Prostate gland (tissue), 2 donors: Measurements from ENCODE around the gene ULK2. TPM values are rescaled to one million over a fixed set of nuclear protein-coding genes. Genes with fewer than 3 reads are reported as not detected.

Experiments used
- DNase-seq: peaks from one replicate; pipeline ENCODE4 v3.0.0-alpha.2; 2019; ENCODE audit warnings: low spot score
- H3K27ac ChIP-seq, 2 donors: fragments of 200-600 bp; sonication (generic); 2 replicates each; pipeline ENCODE4 v1.5.1; 2017 to 2019
- H3K27me3 ChIP-seq: fragments of 200-600 bp; sonication (generic); replicated peaks from 2 replicates; pipeline ENCODE4 v1.5.1; 2019; ENCODE audit not compliant: insufficient read depth
- H3K36me3 ChIP-seq, 2 donors: fragments of 200-600 bp; sonication (generic); 1 replicate in 1 of 2; 2 replicates in 1 of 2; pipeline versions ENCODE4 v1.5.1 to v1.8.1; 2017 to 2019
- H3K4me1 ChIP-seq: fragments of 200-600 bp; sonication (generic); replicated peaks from 2 replicates; pipeline ENCODE4 v1.5.1; 2019
- H3K4me3 ChIP-seq, 2 donors: fragments of 200-600 bp; sonication (generic); 2 replicates each; pipeline ENCODE4 v1.5.1; 2017 to 2019
- H3K9me3 ChIP-seq: fragments of 200-600 bp; sonication (generic); 2 replicates; pipeline ENCODE4 v1.5.1; 2017
- POLR2A ChIP-seq: fragments of 450-650 bp; IDR thresholded peaks from one replicate; pipeline ENCODE4 v1.6.1; 2016; ENCODE audit warnings: antibody characterized with exemption, mild to moderate bottlenecking
- POLR2AphosphoS5 ChIP-seq: sonication (generic); formaldehyde crosslinking; IDR thresholded peaks from one replicate; pipeline ENCODE4 v1.6.1; 2017; ENCODE audit warnings: antibody characterized with exemption
- WGBS: methylation state at CpG from one replicate; pipeline ENCODE4 v1.1.5; 2018; 5-methylcytosine and 5-hydroxymethylcytosine counted together
- intact Hi-C: fragments of 100-400 bp; cut with DNase I; formaldehyde crosslinking; loops from one replicate; pipeline ENCODE4 v1.14.2; 2022
- total RNA-seq, 2 donors: library from RNA; depleted of rRNA; stranded (reverse); fragments of >200 nt; gene quantifications; one replicate each; pipeline ENCODE4 v1.1.0, GENCODE V29; 2016
- TF ChIP-seq, protein P1 (sequence below), 4 experiments: fragments of 200-600 bp in 2 of 4; fragments of 450-650 bp in 2 of 4; sonication (generic) in 2 of 4; IDR thresholded peaks; 1 replicate in 3 of 4; 2 replicates in 1 of 4; pipeline ENCODE4 v1.5.1; 2016 to 2019; ENCODE audit warnings: antibody characterized with exemption in 4 of 4, mild to moderate bottlenecking in 2 of 4, moderate library complexity in 2 of 4

ULK2 gene
- total RNA-seq, 2 donors from 2014 or later: 15.9 to 44.4 TPM

DNA sequence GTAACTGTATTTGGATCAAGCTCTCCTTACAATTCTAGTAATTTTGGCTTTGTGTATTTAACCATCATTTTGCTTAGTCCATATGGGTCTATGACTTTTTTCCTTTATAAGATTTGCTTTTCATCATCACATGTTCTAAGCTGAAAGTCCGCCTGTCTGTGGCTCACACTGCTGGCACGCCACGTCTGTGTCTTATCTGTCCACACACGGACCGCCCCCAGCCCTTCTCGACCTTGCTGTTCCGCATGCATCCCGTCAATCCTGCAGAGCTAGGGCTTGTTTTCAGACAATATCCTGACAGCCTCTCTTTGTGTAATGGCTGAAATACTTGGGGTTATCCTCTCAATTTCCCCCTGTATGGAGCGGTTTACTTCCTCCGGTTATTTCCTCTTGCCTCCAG, 111.2 kb downstream of the ULK2 start:
- Histone ChIP-seq H3K27ac (no peak overlapping the region), H3K36me3 (no peaks in the 10 kb centered on the region), H3K4me1 (no peaks in the 10 kb centered on the region), H3K4me3 (no peak overlapping the region), H3K27me3 (no peaks in the 10 kb centered on the region), H3K9me3 (no peaks in the 10 kb centered on the region)
- DNase-seq: no peak
- WGBS: 82% methylated on average over 10 of the region's 10 CpGs
- intact Hi-C loops: no loop called here
- TF ChIP-seq POLR2A: no peak
- TF ChIP-seq, protein P1, sequence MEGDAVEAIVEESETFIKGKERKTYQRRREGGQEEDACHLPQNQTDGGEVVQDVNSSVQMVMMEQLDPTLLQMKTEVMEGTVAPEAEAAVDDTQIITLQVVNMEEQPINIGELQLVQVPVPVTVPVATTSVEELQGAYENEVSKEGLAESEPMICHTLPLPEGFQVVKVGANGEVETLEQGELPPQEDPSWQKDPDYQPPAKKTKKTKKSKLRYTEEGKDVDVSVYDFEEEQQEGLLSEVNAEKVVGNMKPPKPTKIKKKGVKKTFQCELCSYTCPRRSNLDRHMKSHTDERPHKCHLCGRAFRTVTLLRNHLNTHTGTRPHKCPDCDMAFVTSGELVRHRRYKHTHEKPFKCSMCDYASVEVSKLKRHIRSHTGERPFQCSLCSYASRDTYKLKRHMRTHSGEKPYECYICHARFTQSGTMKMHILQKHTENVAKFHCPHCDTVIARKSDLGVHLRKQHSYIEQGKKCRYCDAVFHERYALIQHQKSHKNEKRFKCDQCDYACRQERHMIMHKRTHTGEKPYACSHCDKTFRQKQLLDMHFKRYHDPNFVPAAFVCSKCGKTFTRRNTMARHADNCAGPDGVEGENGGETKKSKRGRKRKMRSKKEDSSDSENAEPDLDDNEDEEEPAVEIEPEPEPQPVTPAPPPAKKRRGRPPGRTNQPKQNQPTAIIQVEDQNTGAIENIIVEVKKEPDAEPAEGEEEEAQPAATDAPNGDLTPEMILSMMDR (IDR thresholded peaks at IDR 0.05): no peak
- no peak for TF ChIP-seq POLR2AphosphoS5

DNA sequence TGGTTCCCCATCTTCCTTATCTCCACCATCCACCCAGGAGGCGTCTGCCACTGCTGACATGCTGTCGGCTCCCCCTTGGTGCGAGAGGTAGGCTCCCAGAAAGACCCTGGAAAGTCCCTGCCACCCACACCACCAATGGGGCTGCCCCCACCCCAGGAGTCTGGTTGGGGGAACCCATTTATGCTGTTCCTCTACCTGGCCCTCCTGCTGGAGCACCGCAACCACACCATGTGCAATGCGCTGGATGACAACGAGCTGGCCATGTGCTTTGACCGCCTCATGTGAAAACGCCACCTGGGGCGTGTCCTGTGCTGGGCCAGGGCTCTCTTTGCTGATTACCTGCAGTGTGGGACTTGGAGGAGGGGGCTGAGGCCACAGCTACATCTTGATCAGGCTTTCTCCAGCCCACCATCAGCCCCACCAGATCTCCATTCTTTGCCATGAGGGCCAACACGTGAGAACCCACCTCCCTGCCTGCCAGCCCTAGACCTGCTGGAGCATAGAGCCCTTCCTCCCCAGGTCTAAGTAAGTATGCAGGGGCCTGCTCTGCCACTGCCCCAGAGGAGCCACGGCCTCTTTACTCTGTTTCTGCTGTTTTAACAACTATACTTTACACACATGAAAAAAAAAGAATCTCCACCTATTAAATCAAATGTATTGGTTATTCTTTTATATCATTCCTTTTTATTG, 111.8 kb downstream of the ULK2 start:
- H3K9me3 ChIP-seq: no peaks in the 10 kb centered on the region
- TF ChIP-seq POLR2AphosphoS5: no peak
- intact Hi-C loops: no loop called here
- no peaks in the 10 kb centered on the region for H3K36me3 ChIP-seq
- no peaks in the 10 kb centered on the region for H3K27me3 ChIP-seq
- H3K4me3 ChIP-seq: no peak overlapping the region
- no peaks in the 10 kb centered on the region for H3K4me1 ChIP-seq
- WGBS: 94% methylated on average over 11 of the region's 11 CpGs
- no peak for DNase-seq
- no peak overlapping the region for H3K27ac ChIP-seq

DNA sequence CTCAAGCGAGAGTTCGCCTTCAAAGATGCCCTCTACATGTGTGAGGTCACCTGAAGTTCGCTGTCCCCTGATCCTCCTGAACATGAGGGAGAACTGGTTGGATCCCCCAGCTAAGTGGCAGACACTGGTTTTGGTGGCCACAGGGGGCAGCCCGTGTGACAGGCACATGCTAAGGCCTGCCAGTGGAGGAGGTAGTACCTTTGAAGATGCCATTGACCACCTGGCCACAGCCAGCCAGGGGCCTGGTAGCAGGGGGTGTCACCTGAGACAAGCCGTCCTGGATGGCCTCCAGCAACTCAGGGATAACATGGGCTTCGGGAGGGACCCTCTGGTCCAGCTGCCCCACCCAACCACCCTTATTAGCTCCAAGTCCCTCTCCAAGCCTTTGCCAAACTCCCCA, 112.3 kb downstream of the ULK2 start:
- no peak for TF ChIP-seq POLR2AphosphoS5
- no peak for TF ChIP-seq POLR2A
- TF ChIP-seq, protein P1 (IDR thresholded peaks at IDR 0.05): no peak
- Histone ChIP-seq H3K4me1 (no peaks in the 10 kb centered on the region), H3K36me3 (no peaks in the 10 kb centered on the region), H3K4me3 (no peak overlapping the region), H3K27me3 (no peaks in the 10 kb centered on the region), H3K27ac (no peak overlapping the region), H3K9me3 (no peaks in the 10 kb centered on the region)
- DNase-seq: no peak
- intact Hi-C loops: no loop called here
- 93% methylated on average over 6 of the region's 6 CpGs for WGBS

DNA sequence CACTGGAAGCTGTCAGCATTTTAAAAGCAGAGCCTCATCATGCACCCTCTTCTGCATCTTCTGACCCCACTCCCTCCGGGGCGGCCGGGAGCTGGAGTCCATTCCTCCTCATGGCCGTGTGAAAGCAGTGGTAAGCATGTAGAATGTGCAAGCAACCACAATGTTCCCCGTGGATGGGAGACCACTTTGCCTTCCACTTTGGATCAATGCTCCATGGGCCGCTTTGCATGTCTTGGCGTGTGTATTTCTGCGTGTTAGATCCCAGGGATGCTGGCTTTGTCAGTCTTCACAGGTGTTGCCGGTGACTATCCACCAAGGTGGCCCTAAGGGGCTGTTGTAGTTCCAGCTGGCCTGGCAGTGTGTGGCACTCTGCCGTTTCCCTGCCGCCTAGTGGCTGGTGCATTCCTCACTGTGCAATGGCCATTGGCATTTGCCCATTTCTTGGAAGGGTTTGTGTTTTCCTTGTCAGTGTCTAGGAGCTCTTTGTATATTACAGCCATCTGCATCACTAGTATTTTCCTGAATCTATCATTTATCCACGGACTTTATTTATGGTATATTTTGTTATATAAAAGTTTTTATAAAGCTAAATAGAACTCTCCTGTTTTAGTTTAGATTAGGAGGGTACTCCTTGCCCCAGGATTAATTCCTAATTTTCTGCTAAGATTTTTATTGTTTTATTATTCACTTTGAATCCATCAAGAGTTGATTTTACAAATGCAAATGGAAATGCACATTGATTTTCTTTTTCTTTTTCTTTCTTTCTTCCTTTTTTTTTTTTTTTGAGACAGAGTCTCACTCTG, 113.9 kb downstream of the ULK2 start:
- WGBS: 51% methylated on average over 12 of the region's 12 CpGs
- no peak overlapping the region for H3K4me3 ChIP-seq
- DNase-seq: peak; percentile 73
- H3K9me3 ChIP-seq: no peaks in the 10 kb centered on the region
- H3K27me3 ChIP-seq: no peaks in the 10 kb centered on the region
- no peaks in the 10 kb centered on the region for H3K4me1 ChIP-seq
- intact Hi-C loops: no loop called here
- peak overlapping the region; percentile 3 to 61 for H3K27ac ChIP-seq
- TF ChIP-seq POLR2AphosphoS5 (peak; percentile 50), POLR2A (no peak)
- TF ChIP-seq, protein P1 (IDR thresholded peaks at IDR 0.05): peak; percentile 21 to 78 (median 58)
- no peaks in the 10 kb centered on the region for H3K36me3 ChIP-seq

DNA sequence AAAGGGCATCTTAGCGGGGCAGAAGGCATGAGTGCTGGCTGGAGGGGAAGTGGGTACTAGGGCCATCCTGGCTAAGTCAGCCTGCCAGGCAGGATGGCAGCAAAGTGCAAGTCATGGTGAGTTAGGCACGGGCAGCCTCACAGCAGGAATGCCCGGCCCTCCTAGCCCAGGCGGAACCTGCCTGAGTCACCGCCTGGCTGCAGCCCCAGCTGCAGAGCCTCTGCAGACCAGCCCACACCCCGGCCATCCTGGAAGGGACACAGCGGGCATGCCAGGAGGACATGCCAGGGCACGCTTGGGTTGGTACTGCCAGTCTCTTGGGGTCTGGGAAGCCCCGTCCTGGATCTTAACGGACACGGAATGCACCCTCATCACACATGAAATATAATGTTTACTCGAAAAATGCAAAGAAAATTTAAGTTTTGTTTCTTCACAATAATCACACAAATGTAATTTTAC, 114.7 kb downstream of the ULK2 start:
- Histone ChIP-seq H3K36me3 (no peaks in the 10 kb centered on the region), H3K4me3 (no peak overlapping the region), H3K9me3 (no peaks in the 10 kb centered on the region), H3K27ac (peak overlapping the region; percentile 61 to 75), H3K27me3 (no peaks in the 10 kb centered on the region), H3K4me1 (no peaks in the 10 kb centered on the region)
- 30% methylated on average over 12 of the region's 12 CpGs for WGBS
- intact Hi-C loops: no loop called here
- TF ChIP-seq, protein P1 (IDR thresholded peaks at IDR 0.05): peak in 1 of 4 experiments; percentile 22
- TF ChIP-seq POLR2A: no peak
- peak; percentile 89 for TF ChIP-seq POLR2AphosphoS5
- DNase-seq: peak; percentile 92
